GM23338 (cell line): ENCODE measurements around the gene FRY.

ENCODE experiments used
- CREB1 ChIP-seq: fragments of 250-450 bp; sonication (Bioruptor Pico); IDR thresholded peaks from 2 replicates; pipeline ENCODE4 v1.5.0; 2020; ENCODE audit warnings: low read depth, mild to moderate bottlenecking, moderate library complexity
- CTCF ChIP-seq, 2 experiments: fragments of 200-600 bp in 1 of 2; sonication (generic) in 1 of 2; conservative IDR thresholded peaks; 2 replicates each; pipeline versions ENCODE4 v1.5.1 to v1.6.1; 2016 to 2017; ENCODE audit warnings: antibody characterized with exemption in 2 of 2, low read depth in 2 of 2, mild to moderate bottlenecking in 2 of 2, moderate library complexity in 1 of 2
- EZH2 ChIP-seq: fragments of 200-600 bp; sonication (generic); IDR thresholded peaks from one replicate; pipeline ENCODE4 v1.8.0; 2017; ENCODE audit warnings: antibody characterized with exemption, mild to moderate bottlenecking, low read depth; ENCODE audit not compliant: unreplicated experiment
- JUNB ChIP-seq: IDR thresholded peaks from one replicate; pipeline ENCODE4 v1.6.1; 2016; ENCODE audit warnings: antibody characterized with exemption; ENCODE audit not compliant: unreplicated experiment
- POLR2AphosphoS5 ChIP-seq: IDR thresholded peaks from 2 replicates; pipeline ENCODE4 v1.6.1; 2016; ENCODE audit warnings: antibody characterized with exemption, low read depth
- REST ChIP-seq: IDR thresholded peaks from one replicate; pipeline ENCODE4 v1.6.1; 2018; ENCODE audit warnings: antibody characterized with exemption; ENCODE audit not compliant: unreplicated experiment

GRCh38 chr13:32107474-32107873, 75.9 kb downstream of the FRY start:
- TF ChIP-seq CTCF (conservative IDR thresholded peaks at IDR 0.05; ENCODE audit: low read depth in 2 of 2) (no peak), JUNB (no peak), CREB1 (CRISPR knock-in tag) (no peak), EZH2 (no peak), POLR2AphosphoS5 (no peak), REST (no peak)
